ENCODE measurements around the gene TAPT1.

DNA sequence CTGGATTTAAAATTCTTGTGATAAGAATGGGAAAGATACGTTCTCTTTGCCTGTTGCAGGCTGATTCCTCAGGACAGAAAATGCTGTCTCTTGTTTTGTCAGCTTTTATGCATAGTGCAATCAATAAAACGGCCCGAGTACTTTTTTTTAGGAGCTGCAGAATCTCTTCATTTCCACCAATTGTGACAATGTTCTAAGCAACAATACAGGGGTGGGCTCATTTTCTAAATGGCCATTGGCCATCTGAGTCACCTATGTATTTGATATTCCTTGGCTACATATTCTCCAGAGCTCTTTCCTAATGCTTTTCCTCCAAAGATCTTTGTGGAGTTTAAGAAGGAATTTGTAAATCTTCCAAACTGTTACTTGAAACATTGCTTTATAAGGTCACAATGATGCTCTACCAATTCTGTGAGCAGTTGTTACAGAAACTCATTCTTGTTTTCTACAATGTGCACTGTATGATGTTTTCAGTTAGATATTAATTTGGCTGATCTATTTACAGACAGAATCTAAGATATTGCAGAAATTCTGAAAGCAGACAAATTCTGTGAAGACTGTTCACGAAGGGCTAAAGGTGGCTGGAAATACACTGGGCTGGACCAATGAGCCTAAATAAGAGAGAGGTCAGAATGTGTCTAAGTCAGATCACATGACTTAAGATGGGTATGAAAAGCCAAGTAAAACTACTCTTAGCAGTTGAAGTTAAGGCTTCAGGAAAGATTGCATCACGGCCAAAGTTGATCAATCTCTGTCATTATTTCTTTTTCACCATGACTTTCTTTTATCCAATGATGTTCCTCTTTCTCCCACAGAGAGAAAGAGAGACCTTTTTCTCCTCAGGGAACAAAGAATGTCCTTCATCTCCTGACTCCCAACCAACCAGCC, 33.4 kb downstream of the TAPT1 start:
- TF ChIP-seq POLR2A (IDR thresholded peaks at IDR 0.05; ENCODE audit: low read depth, low read length) (no peak), CTCF (IDR thresholded peaks at IDR 0.05; ENCODE audit: extremely low read depth in 1 of 2, insufficient read depth in 1 of 2, low read depth in 1 of 2, low read length in 2 of 2) (no peak), POLR2AphosphoS5 (IDR thresholded peaks at IDR 0.05; ENCODE audit: insufficient read depth, low read depth, low read length) (no peak)
